Upper lobe of right lung (tissue), 1 donor: Measurements from ENCODE around the gene KEL. TPM values are rescaled to one million over a fixed set of nuclear protein-coding genes. Genes with fewer than 3 reads are reported as not detected.
A peak's percentile ranks its signal among the peaks of the same experiment; 100 is the strongest.

ENCODE experiments used
- ATAC-seq: fragments of 200-7000 bp; cut with Tn5 transposase; one replicate; pipeline ENCODE4 v1.9.1; 2020; ENCODE audit warnings: mild to moderate bottlenecking, moderate library complexity
- DNase-seq: peaks from one replicate; pipeline ENCODE4 v3.0.0-alpha.2; 2020
- H3K27ac ChIP-seq: fragments of 200-600 bp; one replicate; pipeline ENCODE4 v1.8.0; 2022
- H3K27me3 ChIP-seq: fragments of 200-600 bp; one replicate; pipeline ENCODE4 v1.8.0; 2022; ENCODE audit warnings: mild to moderate bottlenecking
- H3K36me3 ChIP-seq: fragments of 200-600 bp; one replicate; pipeline ENCODE4 v1.8.0; 2022
- H3K4me1 ChIP-seq: fragments of 200-600 bp; one replicate; pipeline ENCODE4 v1.8.0; 2022
- H3K4me3 ChIP-seq: fragments of 200-600 bp; one replicate; pipeline ENCODE4 v1.8.0; 2022; ENCODE audit warnings: mild to moderate bottlenecking
- H3K9me3 ChIP-seq: fragments of 200-600 bp; one replicate; pipeline ENCODE4 v1.8.0; 2022
- CTCF ChIP-seq: fragments of 200-600 bp; IDR thresholded peaks from one replicate; pipeline ENCODE4 v1.8.0; 2022; ENCODE audit warnings: antibody characterized with exemption
- intact Hi-C: fragments of 100-400 bp; cut with DNase I; formaldehyde crosslinking; loops from one replicate; pipeline ENCODE4 v1.11.0; 2022
- total RNA-seq: library from RNA; stranded (reverse); fragmentation: NEBNext Ultra II Directional; extraction: Animal tissue kit (Norgen Biotek cat#: 25700); gene quantifications from one replicate; pipeline ENCODE4 v1.2.1, GENCODE V29; 2021
- donor health status: DM: no; HTN: yes; CAD: no; lungs with severe emphysema.

KEL gene
- total RNA-seq, 1 donor from 2014 or later = 0.87 TPM

- H3K4me3 ChIP-seq = no peak overlapping the region
- intact Hi-C loops = loop anchor here (10.0 kb wide), 1 partner anchor 147 kb away; the partner anchor contains the start of gene EPHB6
- no peaks in the 10 kb centered on the region for H3K9me3 ChIP-seq
- peak; percentile 6 for TF ChIP-seq CTCF
- DNase-seq = no peak
- no peak for ATAC-seq
- H3K36me3 ChIP-seq = no peaks in the 10 kb centered on the region
- H3K27ac ChIP-seq = no peak overlapping the region
- no peaks in the 10 kb centered on the region for H3K4me1 ChIP-seq
- no peaks in the 10 kb centered on the region for H3K27me3 ChIP-seq
Observed at GRCh38 chr7:143002106-143002505, 39.9 kb upstream of the KEL start.

- DNase-seq (no peak), ATAC-seq (no peak)
- H3K4me3 ChIP-seq = no peak overlapping the region
- intact Hi-C loops = loop anchor here (10.0 kb wide), 1 partner anchor 146 kb away; the partner anchor contains the start of gene EPHB6
- H3K27me3 ChIP-seq = no peaks in the 10 kb centered on the region
- H3K9me3 ChIP-seq = no peaks in the 10 kb centered on the region
- H3K27ac ChIP-seq = no peak overlapping the region
- no peak for TF ChIP-seq CTCF
- no peaks in the 10 kb centered on the region for H3K4me1 ChIP-seq
- no peaks in the 10 kb centered on the region for H3K36me3 ChIP-seq
Observed at GRCh38 chr7:143000648-143001047, 38.5 kb upstream of the KEL start.

- DNase-seq = no peak
- Histone ChIP-seq H3K27ac (no peak overlapping the region), H3K36me3 (no peaks in the 10 kb centered on the region), H3K27me3 (no peaks in the 10 kb centered on the region), H3K9me3 (no peaks in the 10 kb centered on the region), H3K4me1 (no peaks in the 10 kb centered on the region), H3K4me3 (no peak overlapping the region)
- TF ChIP-seq CTCF = no peak
- no peak for ATAC-seq
- intact Hi-C loops = loop anchor here (10.0 kb wide), 1 partner anchor 145 kb away; the partner anchor contains the start of gene EPHB6
Observed at GRCh38 chr7:142999793-143000192, 37.6 kb upstream of the KEL start.

- ATAC-seq = no peak
- no peak for TF ChIP-seq CTCF
- intact Hi-C loops = no loop called here
Observed at GRCh38 chr7:142998966-142999365, 36.8 kb upstream of the KEL start.

GRCh38 chr7:142997456-142997989 lies 35.4 kb upstream of the KEL start:
- intact Hi-C loops = no loop called here
- Histone ChIP-seq H3K27ac (no peak overlapping the region), H3K27me3 (no peaks in the 10 kb centered on the region), H3K4me3 (no peak overlapping the region), H3K4me1 (no peaks in the 10 kb centered on the region), H3K9me3 (no peaks in the 10 kb centered on the region), H3K36me3 (no peaks in the 10 kb centered on the region)
- no peak for ATAC-seq
- no peak for DNase-seq
- TF ChIP-seq CTCF = no peak

More at GRCh38 chr7:142998966-142999365, 36.8 kb upstream of the KEL start:
- Histone ChIP-seq H3K4me1 (no peaks in the 10 kb centered on the region), H3K27ac (no peak overlapping the region), H3K27me3 (no peaks in the 10 kb centered on the region), H3K9me3 (no peaks in the 10 kb centered on the region), H3K36me3 (no peaks in the 10 kb centered on the region), H3K4me3 (no peak overlapping the region)
- no peak for DNase-seq

- no peak overlapping the region for H3K27ac ChIP-seq
- no peaks in the 10 kb centered on the region for H3K27me3 ChIP-seq
- ATAC-seq (no peak), DNase-seq (no peak)
- no peaks in the 10 kb centered on the region for H3K36me3 ChIP-seq
- intact Hi-C loops = no loop called here
- H3K4me1 ChIP-seq = no peaks in the 10 kb centered on the region
- no peak for TF ChIP-seq CTCF
- H3K4me3 ChIP-seq = no peak overlapping the region
- no peaks in the 10 kb centered on the region for H3K9me3 ChIP-seq
Observed at GRCh38 chr7:142992427-142992826, 30.3 kb upstream of the KEL start.
